ENCODE data around the gene ZNF341. TPM values are rescaled to one million over a fixed set of nuclear protein-coding genes. Genes with fewer than 3 reads are reported as not detected.

The ZNF341 gene
- polyA plus RNA-seq, 1 donor from 2014 or later: 1.2 TPM

DNA sequence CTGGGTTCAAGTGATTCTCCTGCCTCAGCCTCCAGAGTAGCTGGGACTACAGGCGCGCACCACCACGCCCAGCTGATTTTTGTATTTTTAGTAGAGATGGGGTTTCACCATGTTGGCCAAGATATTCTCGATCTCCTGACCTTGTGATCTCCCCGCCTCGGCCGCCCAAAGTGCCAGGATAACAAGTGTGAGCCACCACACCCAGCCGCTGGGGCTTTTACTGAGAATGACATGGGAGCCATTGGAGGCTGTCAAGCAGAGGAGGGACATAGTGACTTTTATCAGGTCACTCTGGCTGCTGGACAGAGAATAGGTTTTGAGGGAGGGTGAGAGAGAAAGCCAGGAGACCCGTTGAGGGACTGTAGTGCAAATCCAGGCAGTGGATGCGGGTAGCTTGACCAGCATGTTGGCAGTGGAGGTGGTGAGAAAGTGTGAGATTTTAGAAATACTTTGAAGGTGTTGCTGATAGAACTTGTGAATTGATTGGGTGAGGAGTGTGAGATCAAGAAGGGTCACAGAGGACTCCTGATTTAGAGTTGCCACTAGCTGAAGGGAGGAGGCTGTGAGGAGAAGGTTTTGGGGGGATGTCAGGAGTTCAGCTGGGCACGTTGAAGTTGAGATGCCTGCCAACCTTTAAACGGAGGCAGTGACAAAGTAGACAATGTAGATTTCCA is 14.7 kb downstream of the ZNF341 start:
- no peak for TF ChIP-seq POLR2AphosphoS5 (IDR thresholded peaks at IDR 0.05)
- H3K4me2 ChIP-seq (ENCODE audit: low read length): no peak overlapping the region
- no peaks in the 10 kb centered on the region for H3K79me2 ChIP-seq (replicated peaks; ENCODE audit: insufficient read depth, low read length)
- no peaks in the 10 kb centered on the region for H3K27me3 ChIP-seq (ENCODE audit: insufficient read depth, low read depth, low read length)
- no peak overlapping the region for H3K9ac ChIP-seq (ENCODE audit: low read length)
- no peaks in the 10 kb centered on the region for H3K9me2 ChIP-seq (ENCODE audit: insufficient read depth, low read length)
- H3F3A ChIP-seq (ENCODE audit: insufficient read depth, low read length, poor library complexity, severe bottlenecking): no peaks in the 10 kb centered on the region
- no peak overlapping the region for H3K27ac ChIP-seq (ENCODE audit: low read length)
- no peaks in the 10 kb centered on the region for H3K36me3 ChIP-seq (ENCODE audit: insufficient read depth, low read length)
- no peak overlapping the region for H2AFZ ChIP-seq (ENCODE audit: low read depth, low read length)
- no peaks in the 10 kb centered on the region for H4K20me1 ChIP-seq (ENCODE audit: insufficient read depth)
- no peak overlapping the region for H3K4me3 ChIP-seq (ENCODE audit: low read length)
- no peaks in the 10 kb centered on the region for H3K9me3 ChIP-seq (ENCODE audit: low read length)

DNA sequence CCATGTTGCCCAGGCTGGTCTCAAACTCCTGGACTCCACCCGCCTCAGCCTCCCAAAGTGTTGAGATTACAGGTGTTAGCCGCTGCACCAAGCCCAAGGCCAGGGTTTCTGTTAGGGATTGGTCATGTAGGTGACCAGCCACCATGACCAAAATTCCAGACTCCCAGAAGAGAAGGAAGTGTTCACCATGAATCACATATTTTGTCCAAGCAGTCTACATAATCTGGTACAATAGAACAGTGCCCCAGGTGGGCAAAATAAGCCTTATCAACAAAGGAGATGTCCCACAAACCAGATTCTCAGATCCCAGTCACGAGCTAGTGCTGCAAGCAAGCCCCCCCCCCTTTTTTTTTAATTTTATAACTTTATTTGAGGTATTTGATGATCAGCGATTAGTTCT is 20.0 kb downstream of the ZNF341 start:
- H4K20me1 ChIP-seq (ENCODE audit: insufficient read depth): no peaks in the 10 kb centered on the region
- no peaks in the 10 kb centered on the region for H3K9me3 ChIP-seq (ENCODE audit: low read length)
- no peak overlapping the region for H2AFZ ChIP-seq (ENCODE audit: low read depth, low read length)
- H3K27me3 ChIP-seq (ENCODE audit: insufficient read depth, low read depth, low read length): no peaks in the 10 kb centered on the region
- H3K27ac ChIP-seq (ENCODE audit: low read length): no peak overlapping the region
- no peaks in the 10 kb centered on the region for H3F3A ChIP-seq (ENCODE audit: insufficient read depth, low read length, poor library complexity, severe bottlenecking)
- no peaks in the 10 kb centered on the region for H3K9me2 ChIP-seq (ENCODE audit: insufficient read depth, low read length)
- TF ChIP-seq MXI1 (conservative IDR thresholded peaks at IDR 0.05; ENCODE audit: poor library complexity, severe bottlenecking) (no peak), RAD21 (conservative IDR thresholded peaks at IDR 0.05) (no peak), EP300 (conservative IDR thresholded peaks at IDR 0.05; ENCODE audit: poor library complexity, severe bottlenecking) (no peak), SMC3 (conservative IDR thresholded peaks at IDR 0.05; ENCODE audit: poor library complexity) (no peak), POLR2AphosphoS5 (IDR thresholded peaks at IDR 0.05) (no peak), TAF1 (IDR thresholded peaks at IDR 0.05; ENCODE audit: low read depth) (no peak), EZH2 (IDR thresholded peaks at IDR 0.05; ENCODE audit: borderline replicate concordance, insufficient read depth, low read length, poor library complexity, severe bottlenecking) (no peak)
- TF ChIP-seq, protein P1, sequence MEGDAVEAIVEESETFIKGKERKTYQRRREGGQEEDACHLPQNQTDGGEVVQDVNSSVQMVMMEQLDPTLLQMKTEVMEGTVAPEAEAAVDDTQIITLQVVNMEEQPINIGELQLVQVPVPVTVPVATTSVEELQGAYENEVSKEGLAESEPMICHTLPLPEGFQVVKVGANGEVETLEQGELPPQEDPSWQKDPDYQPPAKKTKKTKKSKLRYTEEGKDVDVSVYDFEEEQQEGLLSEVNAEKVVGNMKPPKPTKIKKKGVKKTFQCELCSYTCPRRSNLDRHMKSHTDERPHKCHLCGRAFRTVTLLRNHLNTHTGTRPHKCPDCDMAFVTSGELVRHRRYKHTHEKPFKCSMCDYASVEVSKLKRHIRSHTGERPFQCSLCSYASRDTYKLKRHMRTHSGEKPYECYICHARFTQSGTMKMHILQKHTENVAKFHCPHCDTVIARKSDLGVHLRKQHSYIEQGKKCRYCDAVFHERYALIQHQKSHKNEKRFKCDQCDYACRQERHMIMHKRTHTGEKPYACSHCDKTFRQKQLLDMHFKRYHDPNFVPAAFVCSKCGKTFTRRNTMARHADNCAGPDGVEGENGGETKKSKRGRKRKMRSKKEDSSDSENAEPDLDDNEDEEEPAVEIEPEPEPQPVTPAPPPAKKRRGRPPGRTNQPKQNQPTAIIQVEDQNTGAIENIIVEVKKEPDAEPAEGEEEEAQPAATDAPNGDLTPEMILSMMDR (IDR thresholded peaks at IDR 0.05; ENCODE audit: poor library complexity, severe bottlenecking): no peak
- TF ChIP-seq, protein P2, sequence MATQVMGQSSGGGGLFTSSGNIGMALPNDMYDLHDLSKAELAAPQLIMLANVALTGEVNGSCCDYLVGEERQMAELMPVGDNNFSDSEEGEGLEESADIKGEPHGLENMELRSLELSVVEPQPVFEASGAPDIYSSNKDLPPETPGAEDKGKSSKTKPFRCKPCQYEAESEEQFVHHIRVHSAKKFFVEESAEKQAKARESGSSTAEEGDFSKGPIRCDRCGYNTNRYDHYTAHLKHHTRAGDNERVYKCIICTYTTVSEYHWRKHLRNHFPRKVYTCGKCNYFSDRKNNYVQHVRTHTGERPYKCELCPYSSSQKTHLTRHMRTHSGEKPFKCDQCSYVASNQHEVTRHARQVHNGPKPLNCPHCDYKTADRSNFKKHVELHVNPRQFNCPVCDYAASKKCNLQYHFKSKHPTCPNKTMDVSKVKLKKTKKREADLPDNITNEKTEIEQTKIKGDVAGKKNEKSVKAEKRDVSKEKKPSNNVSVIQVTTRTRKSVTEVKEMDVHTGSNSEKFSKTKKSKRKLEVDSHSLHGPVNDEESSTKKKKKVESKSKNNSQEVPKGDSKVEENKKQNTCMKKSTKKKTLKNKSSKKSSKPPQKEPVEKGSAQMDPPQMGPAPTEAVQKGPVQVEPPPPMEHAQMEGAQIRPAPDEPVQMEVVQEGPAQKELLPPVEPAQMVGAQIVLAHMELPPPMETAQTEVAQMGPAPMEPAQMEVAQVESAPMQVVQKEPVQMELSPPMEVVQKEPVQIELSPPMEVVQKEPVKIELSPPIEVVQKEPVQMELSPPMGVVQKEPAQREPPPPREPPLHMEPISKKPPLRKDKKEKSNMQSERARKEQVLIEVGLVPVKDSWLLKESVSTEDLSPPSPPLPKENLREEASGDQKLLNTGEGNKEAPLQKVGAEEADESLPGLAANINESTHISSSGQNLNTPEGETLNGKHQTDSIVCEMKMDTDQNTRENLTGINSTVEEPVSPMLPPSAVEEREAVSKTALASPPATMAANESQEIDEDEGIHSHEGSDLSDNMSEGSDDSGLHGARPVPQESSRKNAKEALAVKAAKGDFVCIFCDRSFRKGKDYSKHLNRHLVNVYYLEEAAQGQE (IDR thresholded peaks at IDR 0.05; ENCODE audit: borderline replicate concordance): no peak
- H3K4me3 ChIP-seq (ENCODE audit: low read length): no peak overlapping the region
- H3K79me2 ChIP-seq (replicated peaks; ENCODE audit: insufficient read depth, low read length): no peaks in the 10 kb centered on the region
- no peak overlapping the region for H3K4me2 ChIP-seq (ENCODE audit: low read length)
- H3K9ac ChIP-seq (ENCODE audit: low read length): no peak overlapping the region
- H3K36me3 ChIP-seq (ENCODE audit: insufficient read depth, low read length): no peaks in the 10 kb centered on the region

Measured in neural cell (in vitro differentiated cells).